GM21737 (cell line): ENCODE data around the gene AR.

Experiments used
- ATAC-seq: cut with Tn5 transposase; IDR thresholded peaks from one replicate; pipeline ENCODE4 v1.9.1; 2021; ENCODE audit warnings: mild to moderate bottlenecking, moderate library complexity; ENCODE audit not compliant: unreplicated experiment

The AR gene

DNA sequence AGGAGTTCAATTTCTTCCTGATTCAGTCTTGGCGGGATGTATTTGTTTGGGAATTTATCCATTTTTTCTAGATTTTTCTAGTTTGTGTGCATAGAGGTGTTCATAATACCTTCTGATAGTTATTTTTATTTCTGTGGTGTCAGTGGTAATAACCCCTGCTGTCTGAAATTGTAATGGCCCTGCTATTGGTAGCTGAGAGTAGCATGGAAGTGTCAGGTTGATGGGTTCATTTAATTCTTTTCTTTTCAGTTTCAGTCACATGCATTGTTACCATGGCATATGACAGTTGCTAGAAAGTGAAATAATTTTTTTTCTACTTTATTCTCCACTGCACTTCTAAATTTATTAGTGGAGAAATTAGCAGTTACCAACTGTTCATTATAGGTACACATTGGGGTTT, 20.7 kb downstream of the AR start:
- no peak for ATAC-seq

DNA sequence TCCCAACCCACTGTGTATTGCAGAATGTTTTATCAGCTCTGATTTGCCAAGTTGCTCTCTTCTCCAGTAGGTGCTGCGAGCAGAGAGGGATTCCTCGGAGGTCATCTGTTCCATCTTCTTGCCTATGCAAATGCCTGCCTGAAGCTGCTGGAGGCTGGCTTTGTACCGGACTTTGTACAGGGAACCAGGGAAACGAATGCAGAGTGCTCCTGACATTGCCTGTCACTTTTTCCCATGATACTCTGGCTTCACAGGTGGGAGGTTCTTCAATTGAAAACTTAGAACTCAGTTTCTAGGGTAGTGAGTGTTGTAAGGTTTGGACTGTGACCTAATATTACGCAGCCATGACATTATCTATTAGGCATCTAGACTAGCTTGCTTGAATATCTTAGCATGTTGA, 24.9 kb downstream of the AR start:
- ATAC-seq, result no peak

- ATAC-seq, result no peak
These were observed 27.0 kb downstream of the AR start for GRCh38 chrX:67570839-67571238.

DNA sequence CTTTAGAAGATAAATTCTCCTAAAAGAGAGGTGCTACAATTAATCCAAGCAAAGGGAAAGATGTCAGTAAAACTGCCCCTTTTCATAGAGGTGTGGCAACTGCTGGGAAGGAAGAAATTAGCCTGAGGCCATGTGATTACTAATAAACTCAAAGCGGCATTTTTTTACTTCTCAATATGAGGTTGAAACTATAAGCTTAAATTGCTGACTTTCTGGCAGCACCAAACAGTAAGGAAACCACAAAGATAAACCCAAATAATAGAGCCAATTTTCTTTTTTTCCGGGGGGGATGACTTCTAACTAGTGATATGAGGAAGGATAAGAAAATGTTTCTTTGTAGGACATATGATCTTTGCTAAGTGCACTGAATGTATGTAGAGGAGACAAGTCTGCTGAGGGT, 30.9 kb downstream of the AR start:
- ATAC-seq, result no peak

DNA sequence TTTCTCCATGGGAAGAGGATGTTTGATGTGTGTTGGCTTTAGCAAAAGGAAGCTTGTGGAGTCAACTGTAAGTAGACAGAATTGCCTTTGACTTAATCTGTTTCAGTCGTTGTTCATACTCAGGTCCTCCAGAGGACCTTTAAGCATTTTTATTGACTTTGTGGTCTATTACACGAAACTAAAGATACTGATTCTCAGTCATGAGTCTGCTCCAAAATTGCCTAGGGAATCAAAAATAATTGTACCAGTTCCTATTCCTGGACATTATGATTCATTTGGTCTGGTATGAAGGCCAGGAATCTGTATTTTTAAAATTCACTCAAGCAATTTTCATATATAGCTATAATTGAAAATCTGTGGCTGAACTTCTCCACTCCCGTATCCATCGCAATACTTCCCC, 38.6 kb downstream of the AR start:
- no peak for ATAC-seq

- ATAC-seq, result no peak
These were observed 39.4 kb downstream of the AR start for GRCh38 chrX:67583171-67583570.

- ATAC-seq, result no peak
These were observed 41.6 kb downstream of the AR start for GRCh38 chrX:67585401-67585800.

DNA sequence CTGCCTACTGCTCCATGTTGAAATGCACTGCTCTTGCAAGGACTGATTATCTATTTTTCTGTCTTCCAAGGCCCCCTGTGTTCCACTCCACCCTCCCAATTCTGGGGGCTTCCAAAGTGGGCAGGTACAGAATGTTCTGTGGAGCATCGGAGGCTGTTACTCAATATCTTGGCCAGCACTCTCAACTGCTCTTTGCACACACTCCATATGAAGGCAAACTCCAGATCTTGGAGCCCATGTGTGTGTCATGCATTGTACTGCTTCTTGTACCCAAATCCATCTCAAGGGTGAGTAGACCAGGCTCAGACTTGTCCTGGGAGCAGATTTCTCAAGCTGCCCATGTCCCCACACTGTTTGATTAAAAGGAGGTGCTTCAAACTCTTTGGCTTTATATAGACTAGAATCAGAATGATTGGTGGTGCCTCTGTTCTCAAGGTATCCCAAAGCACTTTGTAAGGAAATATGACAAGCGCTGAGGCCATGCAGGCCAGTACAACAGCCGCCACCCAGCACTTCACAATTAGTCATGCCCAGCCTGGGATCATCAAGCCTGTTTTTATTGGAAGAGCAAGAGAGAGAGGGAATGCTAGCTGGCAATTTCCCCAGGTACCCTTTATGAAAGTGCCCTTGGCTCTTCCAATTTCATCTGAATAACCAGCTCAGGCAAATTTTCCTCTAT, 44.3 kb downstream of the AR start:
- no peak for ATAC-seq

GRCh38 chrX:67596839-67597790, 53.3 kb downstream of the AR start:
- no peak for ATAC-seq

DNA sequence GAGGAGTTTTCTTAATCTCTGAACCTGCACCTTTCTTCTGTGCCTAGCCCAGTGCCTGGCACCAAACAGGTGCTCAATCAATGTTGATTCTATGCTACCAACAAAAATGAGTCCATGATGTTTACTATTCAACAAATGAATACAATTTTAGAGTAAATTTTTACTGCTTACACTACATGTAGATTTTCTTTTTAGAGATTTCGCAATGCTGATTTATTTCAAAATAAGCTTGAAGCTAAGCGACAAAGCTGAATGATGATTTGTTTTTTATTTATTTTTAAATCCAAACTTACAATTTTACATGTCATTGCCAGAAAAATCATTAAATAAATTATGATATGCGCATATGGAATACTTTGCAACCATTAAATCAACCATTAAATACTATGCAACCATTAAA, 55.7 kb downstream of the AR start:
- no peak for ATAC-seq

DNA sequence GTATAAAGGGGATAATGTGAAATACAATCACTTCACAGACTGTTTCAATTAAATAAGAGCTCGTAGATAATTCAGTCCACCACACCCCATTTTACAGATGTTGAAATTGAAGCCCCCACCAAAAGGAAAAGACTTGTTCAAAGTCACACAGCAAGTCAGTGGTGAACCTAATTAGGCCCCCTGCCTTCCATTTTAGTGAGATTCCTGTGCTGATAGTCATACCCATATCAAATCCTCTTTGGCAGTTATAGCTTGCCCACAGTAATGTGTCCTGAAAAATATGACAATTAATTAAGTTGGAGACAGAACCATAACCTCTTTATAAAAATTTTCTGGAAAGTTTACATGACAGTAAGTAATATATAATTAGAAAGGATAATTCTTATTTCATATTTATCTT, 58.0 kb downstream of the AR start:
- ATAC-seq, result no peak

DNA sequence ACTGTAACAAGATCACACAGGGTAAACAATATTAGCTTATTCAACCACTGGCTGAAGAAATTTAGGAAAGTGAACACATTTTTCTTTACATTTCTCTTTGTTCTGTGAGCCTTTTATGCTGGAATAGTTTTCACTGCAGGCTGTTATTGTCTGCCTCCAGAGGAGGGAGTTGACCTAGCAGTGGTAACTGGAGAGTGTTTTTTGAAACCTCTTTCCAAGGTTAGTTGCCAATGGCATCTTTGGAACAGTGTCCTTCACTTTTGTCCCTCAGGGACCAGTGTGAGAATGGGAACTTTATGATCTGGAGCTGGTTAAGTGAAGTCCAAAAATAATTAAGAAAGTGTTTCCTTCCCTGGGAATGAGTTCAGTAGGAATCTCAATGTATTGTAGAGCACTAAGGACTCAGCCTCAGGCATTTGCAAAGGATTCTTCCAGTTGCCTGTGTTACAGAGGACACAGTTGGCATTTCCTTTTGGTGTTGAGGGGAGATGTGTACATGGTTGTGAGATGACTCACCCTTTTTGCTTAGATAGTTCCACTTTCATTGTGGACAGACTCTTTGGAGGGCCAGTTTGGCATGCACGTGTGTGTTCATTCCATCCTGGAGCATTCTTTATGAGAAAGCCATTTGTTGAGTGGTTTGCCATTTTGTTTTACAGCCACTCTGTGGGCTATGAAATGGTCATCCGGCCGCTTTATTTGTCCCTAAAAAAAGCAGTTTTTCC, 61.3 kb downstream of the AR start:
- no peak for ATAC-seq

DNA sequence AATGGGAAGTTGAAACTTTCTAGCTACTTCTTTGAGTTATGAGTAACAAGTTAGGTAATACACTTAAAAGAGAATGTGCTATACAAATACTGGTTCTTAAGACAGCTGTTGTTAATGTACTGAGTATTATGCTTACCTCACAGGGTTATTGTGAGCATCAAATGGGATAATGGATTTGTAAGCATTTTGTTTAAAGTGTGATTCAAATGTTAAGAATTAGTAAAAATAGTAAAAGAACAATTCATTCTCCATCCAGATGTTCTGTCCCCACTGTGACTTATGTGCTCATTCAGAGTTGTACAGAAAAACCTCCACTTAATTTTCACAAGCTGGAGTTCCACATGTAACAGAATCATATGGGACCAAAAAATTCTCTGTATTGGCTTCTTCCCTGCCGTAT, 63.6 kb downstream of the AR start:
- no peak for ATAC-seq

GRCh38 chrX:67610282-67610681, 66.5 kb downstream of the AR start:
- no peak for ATAC-seq

- no peak for ATAC-seq
These were observed 68.4 kb downstream of the AR start for GRCh38 chrX:67612231-67612630.

- no peak for ATAC-seq
These were observed 69.5 kb downstream of the AR start for GRCh38 chrX:67613366-67613765.

- ATAC-seq, result no peak
These were observed 70.2 kb downstream of the AR start for GRCh38 chrX:67613996-67614395.

- no peak for ATAC-seq
These were observed 70.6 kb downstream of the AR start for GRCh38 chrX:67614423-67614822.

- no peak for ATAC-seq
These were observed 75.4 kb downstream of the AR start for GRCh38 chrX:67619253-67619652.

- ATAC-seq, result no peak
These were observed 78.3 kb downstream of the AR start for GRCh38 chrX:67622053-67622585.

GRCh38 chrX:67624325-67624724, 80.5 kb downstream of the AR start:
- no peak for ATAC-seq
